Ishikawa (cell line): ENCODE data around the gene ATG16L2.

Experiments
- CEBPB ChIP-seq: IDR thresholded peaks from 2 replicates; pipeline ENCODE4 v1.6.1; 2012
- CREB1 ChIP-seq: IDR thresholded peaks from 2 replicates; pipeline ENCODE4 v1.6.1; 2012; ENCODE audit warnings: low read depth
- EGR1 ChIP-seq: IDR thresholded peaks from 2 replicates; pipeline ENCODE4 v1.6.1; 2012
- EP300 ChIP-seq: IDR thresholded peaks from 2 replicates; pipeline ENCODE4 v1.6.1; 2012; ENCODE audit warnings: borderline replicate concordance
- FOXM1 ChIP-seq: IDR thresholded peaks from 2 replicates; pipeline ENCODE4 v1.6.1; 2012; ENCODE audit warnings: low read depth, borderline replicate concordance
- MAX ChIP-seq: IDR thresholded peaks from 2 replicates; pipeline ENCODE4 v1.6.1; 2012
- NFIC ChIP-seq: IDR thresholded peaks from 2 replicates; pipeline ENCODE4 v1.6.1; 2012
- RAD21 ChIP-seq: IDR thresholded peaks from 2 replicates; pipeline ENCODE4 v1.6.1; 2012; ENCODE audit warnings: low read depth
- REST ChIP-seq: IDR thresholded peaks from 2 replicates; pipeline ENCODE4 v1.6.1; 2012; ENCODE audit warnings: low read depth, mild to moderate bottlenecking
- TAF1 ChIP-seq: IDR thresholded peaks from 2 replicates; pipeline ENCODE4 v1.6.1; 2012; ENCODE audit warnings: low read depth, mild to moderate bottlenecking
- TCF12 ChIP-seq: IDR thresholded peaks from 2 replicates; pipeline ENCODE4 v1.6.1; 2012; ENCODE audit warnings: low read depth
- TEAD4 ChIP-seq: IDR thresholded peaks from 2 replicates; pipeline ENCODE4 v1.6.1; 2012
- USF1 ChIP-seq: IDR thresholded peaks from 2 replicates; pipeline ENCODE4 v1.6.1; 2012
- YY1 ChIP-seq: IDR thresholded peaks from 2 replicates; pipeline ENCODE4 v1.6.1; 2012; ENCODE audit warnings: low read depth

- no peak for TF ChIP-seq CREB1
- peak; percentile 64; the same call in 1 of the 2 replicates for TF ChIP-seq TAF1
- TF ChIP-seq YY1: no peak
- 0 out of 2 replicates have a peak, but pooled peaks have one; percentile 26 for TF ChIP-seq NFIC
- TF ChIP-seq EGR1: no peak
- TF ChIP-seq EP300: peak; percentile 60; the same call in 1 of the 2 replicates
- TF ChIP-seq RAD21: no peak
- no peak for TF ChIP-seq TEAD4
- no peak; the same call in none of the 2 replicates for TF ChIP-seq TCF12
- no peak for TF ChIP-seq REST
- no peak for TF ChIP-seq FOXM1
- peak; percentile 98 for TF ChIP-seq MAX
- TF ChIP-seq CEBPB: no peak; the same call in 1 of the 2 replicates
- TF ChIP-seq USF1: no peak
Observed at GRCh38 chr11:72813740-72814285, 398 bp upstream of the ATG16L2 start.
